HG02588 (cell line): ENCODE results near the gene PIM3.
"Not testable (repeated sequence)": the region's sequence is repeated elsewhere in the genome, so short reads cannot be mapped to it uniquely, and the experiment has no call there.

Experiments
- ATAC-seq: cut with Tn5 transposase; IDR thresholded peaks from one replicate; pipeline ENCODE4 v1.9.1; 2021; ENCODE audit warnings: mild to moderate bottlenecking, moderate library complexity; ENCODE audit not compliant: unreplicated experiment

PIM3 gene

GRCh38 chr22:49981799-49982198 lies 21.2 kb downstream of the PIM3 start:
- ATAC-seq, result not testable (repeated sequence)

- ATAC-seq, result no peak
Observed at GRCh38 chr22:49983148-49984042, 22.8 kb downstream of the PIM3 start.

GRCh38 chr22:49986325-49986724 lies 25.8 kb downstream of the PIM3 start:
- ATAC-seq, result no peak

GRCh38 chr22:49989826-49990225 lies 29.3 kb downstream of the PIM3 start:
- not testable (repeated sequence) for ATAC-seq

GRCh38 chr22:49991167-49991566 lies 30.6 kb downstream of the PIM3 start:
- ATAC-seq, result no peak

GRCh38 chr22:49991907-49992533 lies 31.4 kb downstream of the PIM3 start:
- no peak for ATAC-seq

- ATAC-seq, result no peak
Observed at GRCh38 chr22:49992921-49993648, 32.5 kb downstream of the PIM3 start.

- ATAC-seq, result no peak
Observed at GRCh38 chr22:49993649-49994360, 33.2 kb downstream of the PIM3 start.

GRCh38 chr22:49994361-49995040 lies 33.9 kb downstream of the PIM3 start:
- no peak for ATAC-seq

GRCh38 chr22:49995041-49995360 lies 34.4 kb downstream of the PIM3 start:
- no peak for ATAC-seq

- no peak for ATAC-seq
Observed at GRCh38 chr22:49995361-49996118, 35.0 kb downstream of the PIM3 start.

GRCh38 chr22:49996119-49996517 lies 35.5 kb downstream of the PIM3 start:
- no peak for ATAC-seq

- no peak for ATAC-seq
Observed at GRCh38 chr22:49996518-49997250, 36.1 kb downstream of the PIM3 start.

GRCh38 chr22:49997251-49997599 lies 36.7 kb downstream of the PIM3 start:
- no peak for ATAC-seq

- ATAC-seq, result no peak
Observed at GRCh38 chr22:49997932-49998717, 37.6 kb downstream of the PIM3 start.

- no peak for ATAC-seq
Observed at GRCh38 chr22:49998718-49999062, 38.1 kb downstream of the PIM3 start.

GRCh38 chr22:49999063-49999945 lies 38.7 kb downstream of the PIM3 start:
- no peak for ATAC-seq
